Measurements from ENCODE around the gene HDAC11. TPM values are rescaled to one million over a fixed set of nuclear protein-coding genes. Genes with fewer than 3 reads are reported as not detected.

HDAC11 gene
- total and polyA plus RNA-seq, 7 donors: 9.2 to 29.6 (median 22.3) TPM

- peak in 1 of 2 donors; percentile 11 for DNase-seq
- H3K36me3 ChIP-seq (ENCODE audit: insufficient read depth in 1 of 2, low read depth in 1 of 2): peaks cover 0 to 10% of the 10 kb centered on the region in 2 donors
- intact Hi-C loops (cut with DNase I): no loop called here
- no peak overlapping the region for H3K4me3 ChIP-seq
- 60 to 67% (median 65%) methylated on average over 4 of the region's 4 CpGs for WGBS, 3 donors
- H3K27me3 ChIP-seq (ENCODE audit: insufficient read depth in 3 of 3, low read length in 2 of 3): no peaks in the 10 kb centered on the region
- TF ChIP-seq, protein P1, sequence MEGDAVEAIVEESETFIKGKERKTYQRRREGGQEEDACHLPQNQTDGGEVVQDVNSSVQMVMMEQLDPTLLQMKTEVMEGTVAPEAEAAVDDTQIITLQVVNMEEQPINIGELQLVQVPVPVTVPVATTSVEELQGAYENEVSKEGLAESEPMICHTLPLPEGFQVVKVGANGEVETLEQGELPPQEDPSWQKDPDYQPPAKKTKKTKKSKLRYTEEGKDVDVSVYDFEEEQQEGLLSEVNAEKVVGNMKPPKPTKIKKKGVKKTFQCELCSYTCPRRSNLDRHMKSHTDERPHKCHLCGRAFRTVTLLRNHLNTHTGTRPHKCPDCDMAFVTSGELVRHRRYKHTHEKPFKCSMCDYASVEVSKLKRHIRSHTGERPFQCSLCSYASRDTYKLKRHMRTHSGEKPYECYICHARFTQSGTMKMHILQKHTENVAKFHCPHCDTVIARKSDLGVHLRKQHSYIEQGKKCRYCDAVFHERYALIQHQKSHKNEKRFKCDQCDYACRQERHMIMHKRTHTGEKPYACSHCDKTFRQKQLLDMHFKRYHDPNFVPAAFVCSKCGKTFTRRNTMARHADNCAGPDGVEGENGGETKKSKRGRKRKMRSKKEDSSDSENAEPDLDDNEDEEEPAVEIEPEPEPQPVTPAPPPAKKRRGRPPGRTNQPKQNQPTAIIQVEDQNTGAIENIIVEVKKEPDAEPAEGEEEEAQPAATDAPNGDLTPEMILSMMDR (IDR thresholded peaks at IDR 0.05): no peak
- no peak for ATAC-seq
- H3K9me3 ChIP-seq: no peaks in the 10 kb centered on the region
- peaks cover 23% of the 10 kb centered on the region for H3K4me1 ChIP-seq
- no peak overlapping the region for H3K27ac ChIP-seq
Observed at GRCh38 chr3:13487403-13487802, 7.3 kb downstream of the HDAC11 start.

GRCh38 chr3:13491206-13491974 lies 11.3 kb downstream of the HDAC11 start:
- H3K27me3 ChIP-seq (ENCODE audit: insufficient read depth in 3 of 3, low read length in 2 of 3): no peaks in the 10 kb centered on the region
- 95 to 96% (median 95%) methylated on average over 8 of the region's 8 CpGs for WGBS, 3 donors
- H3K27ac ChIP-seq: no peak overlapping the region
- peaks cover 0 to 14% of the 10 kb centered on the region in 2 donors for H3K36me3 ChIP-seq (ENCODE audit: insufficient read depth in 1 of 2, low read depth in 1 of 2)
- H3K9me3 ChIP-seq: no peaks in the 10 kb centered on the region
- intact Hi-C loops (cut with DNase I): no loop called here
- TF ChIP-seq, protein P1 (IDR thresholded peaks at IDR 0.05): no peak
- no peak for ATAC-seq
- peaks cover 10% of the 10 kb centered on the region for H3K4me1 ChIP-seq
- H3K4me3 ChIP-seq: no peak overlapping the region
- peak in 1 of 2 donors; percentile 40 for DNase-seq

- H3K27ac ChIP-seq: no peak overlapping the region
- WGBS, 3 donors: 74 to 89% (median 84%) methylated on average over 6 of the region's 6 CpGs
- H3K36me3 ChIP-seq (ENCODE audit: insufficient read depth in 1 of 2, low read depth in 1 of 2): peaks cover 0 to 14% of the 10 kb centered on the region in 2 donors
- ATAC-seq: no peak
- H3K9me3 ChIP-seq: no peaks in the 10 kb centered on the region
- peaks cover 12% of the 10 kb centered on the region for H3K4me1 ChIP-seq
- no peaks in the 10 kb centered on the region for H3K27me3 ChIP-seq (ENCODE audit: insufficient read depth in 3 of 3, low read length in 2 of 3)
- TF ChIP-seq, protein P1 (IDR thresholded peaks at IDR 0.05): no peak
- H3K4me3 ChIP-seq: no peak overlapping the region
- intact Hi-C loops (cut with DNase I): no loop called here
- DNase-seq: peak in 1 of 2 donors; percentile 26
Observed at GRCh38 chr3:13492048-13492447, 11.9 kb downstream of the HDAC11 start.

- Histone ChIP-seq H3K4me3 (no peak overlapping the region), H3K27me3 (ENCODE audit: insufficient read depth in 3 of 3, low read length in 2 of 3) (no peaks in the 10 kb centered on the region), H3K36me3 (ENCODE audit: insufficient read depth in 1 of 2, low read depth in 1 of 2) (peaks cover 0 to 7% of the 10 kb centered on the region in 2 donors), H3K9me3 (no peaks in the 10 kb centered on the region), H3K27ac (no peak overlapping the region), H3K4me1 (peaks cover 12% of the 10 kb centered on the region)
- 87 to 90% (median 89%) methylated on average over 15 of the region's 15 CpGs for WGBS, 3 donors
- intact Hi-C loops (cut with DNase I): no loop called here
- TF ChIP-seq, protein P1 (IDR thresholded peaks at IDR 0.05): no peak
- DNase-seq (peak in 1 of 2 donors; percentile 44), ATAC-seq (no peak)
Observed at GRCh38 chr3:13492976-13493866, 13.1 kb downstream of the HDAC11 start.

All from psoas muscle (tissue), 8 donors.